Bone marrow (tissue), 2 donors: ENCODE measurements around the gene SPATS1.

Experiments used
- DNase-seq, 2 donors: peaks; one replicate each; lab custom pipeline; 2025; lab: John Stamatoyannopoulos, UW

The SPATS1 gene

GRCh38 chr6:44388887-44389286 is 46.4 kb downstream of the SPATS1 start:
- DNase-seq, result no peak

GRCh38 chr6:44390158-44390683 is 47.8 kb downstream of the SPATS1 start:
- DNase-seq, result no peak
